ENCODE data around the gene IFITM1. TPM values are rescaled to one million over a fixed set of nuclear protein-coding genes. Genes with fewer than 3 reads are reported as not detected.

Gene IFITM1
- total and polyA plus RNA-seq, 9 of the 15 experiments (the other 6 are each of a cell fraction or from before 2014, with no cell fraction given): 691 to 5,579 (median 974) TPM

GRCh38 chr11:304915-305843 lies 8.7 kb upstream of the IFITM1 start (continued):
- TF ChIP-seq, protein P1, sequence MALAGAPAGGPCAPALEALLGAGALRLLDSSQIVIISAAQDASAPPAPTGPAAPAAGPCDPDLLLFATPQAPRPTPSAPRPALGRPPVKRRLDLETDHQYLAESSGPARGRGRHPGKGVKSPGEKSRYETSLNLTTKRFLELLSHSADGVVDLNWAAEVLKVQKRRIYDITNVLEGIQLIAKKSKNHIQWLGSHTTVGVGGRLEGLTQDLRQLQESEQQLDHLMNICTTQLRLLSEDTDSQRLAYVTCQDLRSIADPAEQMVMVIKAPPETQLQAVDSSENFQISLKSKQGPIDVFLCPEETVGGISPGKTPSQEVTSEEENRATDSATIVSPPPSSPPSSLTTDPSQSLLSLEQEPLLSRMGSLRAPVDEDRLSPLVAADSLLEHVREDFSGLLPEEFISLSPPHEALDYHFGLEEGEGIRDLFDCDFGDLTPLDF (CRISPR knock-in tag; IDR thresholded peaks at IDR 0.05): no peak
- no peak for TF ChIP-seq POLR2A (conservative IDR thresholded peaks at IDR 0.05)
- no peak for TF ChIP-seq SRSF9 (IDR thresholded peaks at IDR 0.05; ENCODE audit: borderline replicate concordance, low read depth, low read length)
- no peak for TF ChIP-seq SAFB (IDR thresholded peaks at IDR 0.05; ENCODE audit: borderline replicate concordance, low read depth, low read length)
- no peak for TF ChIP-seq ZFP30 (CRISPR knock-in tag; IDR thresholded peaks at IDR 0.05; ENCODE audit: borderline replicate concordance)
- no peak for TF ChIP-seq GABPB2 (CRISPR knock-in tag; conservative IDR thresholded peaks at IDR 0.05)
- TF ChIP-seq STAT5A (IDR thresholded peaks at IDR 0.05; ENCODE audit: borderline replicate concordance, low read length): no peak
- TF ChIP-seq PML (IDR thresholded peaks at IDR 0.05; ENCODE audit: low read length): no peak
- no peak for TF ChIP-seq MXD1 (CRISPR knock-in tag; IDR thresholded peaks at IDR 0.05; ENCODE audit: borderline replicate concordance, poor library complexity, severe bottlenecking)
- no peak for TF ChIP-seq DLX4 (CRISPR knock-in tag; IDR thresholded peaks at IDR 0.05)
- TF ChIP-seq GATAD2A (IDR thresholded peaks at IDR 0.05): no peak
- TF ChIP-seq HIVEP1 (CRISPR knock-in tag; IDR thresholded peaks at IDR 0.05): no peak
- no peak for TF ChIP-seq ZNF124 (CRISPR knock-in tag; IDR thresholded peaks at IDR 0.05)
- TF ChIP-seq SMC3 (conservative IDR thresholded peaks at IDR 0.05; ENCODE audit: insufficient read depth, low read depth, low read length): peak; percentile 73
- TF ChIP-seq ZBTB7A (IDR thresholded peaks at IDR 0.05; ENCODE audit: borderline replicate concordance, control insufficient read depth, low read depth, low read length): 0 out of 2 replicates have a peak, but pooled peaks have one; percentile 30
- no peak for TF ChIP-seq ZNF133 (CRISPR knock-in tag; IDR thresholded peaks at IDR 0.05)
- no peak for TF ChIP-seq MCM3 (IDR thresholded peaks at IDR 0.05)
- TF ChIP-seq ZNF121 (CRISPR knock-in tag; conservative IDR thresholded peaks at IDR 0.05): no peak
- TF ChIP-seq MAFK (IDR thresholded peaks at IDR 0.05; ENCODE audit: low read length): no peak

All from K562 (cell line).